MCF 10A (cell line): Measurements from ENCODE around the gene ARL3. TPM values are rescaled to one million over a fixed set of nuclear protein-coding genes. Genes with fewer than 3 reads are reported as not detected.

Experiments
- BruUV-seq: library from RNA; stranded (reverse); fragments of 400-500 nt; replicated peaks from 2 replicates; lab custom pipeline; 2021; lab: Mats Ljungman, UMichigan
- CTCF ChIA-PET: fragments of 300-600 bp; sonication (Branson Sonifier 250); formaldehyde crosslinking; extraction: SDS; loops from one replicate; lab custom pipeline; 2021; ENCODE audit warnings: antibody characterized with exemption, inconsistent platforms; lab: Yijun Ruan, JAX
- POLR2A ChIA-PET: fragments of 300-600, 350-650 bp; sonication (Branson Sonifier 250); formaldehyde crosslinking; extraction: SDS; loops from one replicate; lab custom pipeline; 2020; ENCODE audit warnings: antibody characterized with exemption, inconsistent platforms; lab: Yijun Ruan, JAX
- DNase-seq: peaks from one replicate; pipeline ENCODE4 v3.0.0-alpha.2; 2018; ENCODE audit not compliant: unreplicated experiment
- H3K27ac Mint-ChIP-seq: one replicate; pipeline ENCODE4 v1.8.0; 2022; ENCODE audit warnings: mild to moderate bottlenecking, low read depth, mixed read lengths; ENCODE audit not compliant: unreplicated experiment
- H3K27me3 Mint-ChIP-seq: one replicate; pipeline ENCODE4 v1.8.0; 2022; ENCODE audit warnings: mixed read lengths; ENCODE audit not compliant: insufficient read depth, unreplicated experiment
- H3K36me3 Mint-ChIP-seq: one replicate; pipeline ENCODE4 v1.8.0; 2022; ENCODE audit warnings: mild to moderate bottlenecking, moderate library complexity, mixed read lengths; ENCODE audit not compliant: insufficient read depth, unreplicated experiment
- H3K4me1 Mint-ChIP-seq: one replicate; pipeline ENCODE4 v1.8.0; 2022; ENCODE audit warnings: mixed read lengths; ENCODE audit not compliant: insufficient read depth, unreplicated experiment
- H3K4me3 Mint-ChIP-seq: one replicate; pipeline ENCODE4 v1.8.0; 2022; ENCODE audit warnings: mild to moderate bottlenecking, moderate library complexity, mixed read lengths; ENCODE audit not compliant: unreplicated experiment
- H3K9me3 Mint-ChIP-seq: one replicate; pipeline ENCODE4 v1.8.0; 2022; ENCODE audit warnings: mixed read lengths; ENCODE audit not compliant: unreplicated experiment
- intact Hi-C: fragments of 100-400 bp; cut with micrococcal nuclease; formaldehyde crosslinking; loops from 2 replicates; pipeline ENCODE4 v1.14.1; 2022
- total RNA-seq: library from RNA; stranded (reverse); gene quantifications from 2 replicates; pipeline ENCODE4 v1.2.3, GENCODE V29; 2022
- TF ChIP-seq, protein P1 (sequence below): fragments of 200-600 bp; IDR thresholded peaks from one replicate; pipeline ENCODE4 v1.8.0; 2022; ENCODE audit warnings: antibody characterized with exemption, mild to moderate bottlenecking; ENCODE audit not compliant: unreplicated experiment

The ARL3 gene
- total RNA-seq, 1 experiment from 2014 or later, result 6.8 TPM

DNA sequence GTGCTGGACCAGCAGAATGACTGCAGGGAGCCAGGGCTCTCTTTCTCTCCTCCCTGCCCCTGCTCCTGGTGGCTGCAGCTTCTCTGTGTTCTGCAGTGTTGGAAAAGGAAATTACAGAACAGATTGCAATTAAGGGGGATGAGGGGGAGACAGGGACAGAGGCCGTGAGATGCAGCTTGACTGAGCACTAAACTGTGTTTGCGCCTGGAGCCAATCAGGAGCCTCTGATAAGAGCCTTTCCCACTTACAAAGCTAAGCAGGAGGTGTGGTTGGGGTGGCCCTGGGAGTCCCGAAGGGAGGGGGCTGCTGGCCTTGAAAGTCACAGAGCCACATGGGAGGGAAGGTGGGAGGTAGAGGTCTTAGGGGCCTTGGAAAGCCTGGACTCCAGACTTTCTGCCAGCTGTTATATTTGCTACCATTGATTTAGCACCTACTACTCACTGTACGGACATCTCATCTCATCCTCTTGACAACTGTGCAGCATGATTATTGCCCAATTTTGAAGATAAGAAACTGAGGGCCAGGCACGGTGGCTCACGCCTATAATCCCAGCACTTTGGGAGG lies 43.2 kb downstream of the ARL3 start:
- CTCF ChIA-PET, result interaction anchor here (1.0 to 2.3 kb wide), 2 partner anchors 8 to 44 kb away, joined by 3 to 14 read pairs; no protein-coding TSS in a partner anchor

DNA sequence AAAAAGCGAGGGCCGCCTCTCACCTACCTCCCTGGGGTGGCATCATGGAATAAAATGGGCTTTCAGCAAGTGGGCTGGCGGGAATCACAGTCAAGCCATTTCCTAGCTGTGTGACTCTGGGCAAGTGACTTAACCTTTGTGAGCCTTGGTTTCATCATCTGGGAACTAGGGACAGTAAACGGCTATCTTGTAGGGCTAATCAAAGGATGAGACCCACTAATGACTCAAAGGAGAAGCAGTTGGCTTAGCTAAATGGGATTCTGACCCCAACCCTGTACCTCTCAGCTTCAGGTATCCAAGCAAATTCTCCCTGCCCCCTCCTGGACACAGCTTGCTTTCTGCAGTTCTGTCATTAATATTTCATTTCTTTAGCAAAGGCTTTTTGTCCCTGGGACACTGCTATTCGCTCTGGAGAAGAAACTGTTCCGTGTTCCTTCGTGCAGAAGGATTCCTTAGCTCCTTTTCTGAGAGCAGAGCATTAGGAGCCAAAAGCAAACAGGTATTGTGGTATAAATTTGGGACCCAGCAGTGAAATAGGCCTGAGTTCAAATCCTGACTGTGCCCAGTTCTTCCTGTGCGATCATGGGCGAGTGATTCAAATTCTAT lies 44.0 kb downstream of the ARL3 start:
- BruUV-seq, result no TSS peak
- H3K27me3 Mint-ChIP-seq, result no peaks in the 10 kb centered on the region
- CTCF ChIA-PET, result interaction anchor here (0.7 to 2.3 kb wide), 5 partner anchors 9 to 120 kb away, joined by 3 to 14 read pairs (median 3); no protein-coding TSS in a partner anchor

More for the DNA sequence above, 43.2 kb downstream of the ARL3 start:
- Mint-ChIP-seq H3K9me3 (no peaks in the 10 kb centered on the region), H3K27ac (no peak overlapping the region), H3K36me3 (no peaks in the 10 kb centered on the region), H3K27me3 (no peaks in the 10 kb centered on the region), H3K4me3 (no peak overlapping the region), H3K4me1 (peaks cover 18% of the 10 kb centered on the region)
- no TSS peak for BruUV-seq
- POLR2A ChIA-PET, result interaction anchor here (1.8 to 1.9 kb wide), 2 partner anchors 12 to 26 kb away, joined by 6 to 9 read pairs; partner anchors contain the start of gene TRIM8
- DNase-seq, result no peak
- intact Hi-C loops, result no loop called here
- TF ChIP-seq, protein P1, sequence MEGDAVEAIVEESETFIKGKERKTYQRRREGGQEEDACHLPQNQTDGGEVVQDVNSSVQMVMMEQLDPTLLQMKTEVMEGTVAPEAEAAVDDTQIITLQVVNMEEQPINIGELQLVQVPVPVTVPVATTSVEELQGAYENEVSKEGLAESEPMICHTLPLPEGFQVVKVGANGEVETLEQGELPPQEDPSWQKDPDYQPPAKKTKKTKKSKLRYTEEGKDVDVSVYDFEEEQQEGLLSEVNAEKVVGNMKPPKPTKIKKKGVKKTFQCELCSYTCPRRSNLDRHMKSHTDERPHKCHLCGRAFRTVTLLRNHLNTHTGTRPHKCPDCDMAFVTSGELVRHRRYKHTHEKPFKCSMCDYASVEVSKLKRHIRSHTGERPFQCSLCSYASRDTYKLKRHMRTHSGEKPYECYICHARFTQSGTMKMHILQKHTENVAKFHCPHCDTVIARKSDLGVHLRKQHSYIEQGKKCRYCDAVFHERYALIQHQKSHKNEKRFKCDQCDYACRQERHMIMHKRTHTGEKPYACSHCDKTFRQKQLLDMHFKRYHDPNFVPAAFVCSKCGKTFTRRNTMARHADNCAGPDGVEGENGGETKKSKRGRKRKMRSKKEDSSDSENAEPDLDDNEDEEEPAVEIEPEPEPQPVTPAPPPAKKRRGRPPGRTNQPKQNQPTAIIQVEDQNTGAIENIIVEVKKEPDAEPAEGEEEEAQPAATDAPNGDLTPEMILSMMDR, result no peak

DNA sequence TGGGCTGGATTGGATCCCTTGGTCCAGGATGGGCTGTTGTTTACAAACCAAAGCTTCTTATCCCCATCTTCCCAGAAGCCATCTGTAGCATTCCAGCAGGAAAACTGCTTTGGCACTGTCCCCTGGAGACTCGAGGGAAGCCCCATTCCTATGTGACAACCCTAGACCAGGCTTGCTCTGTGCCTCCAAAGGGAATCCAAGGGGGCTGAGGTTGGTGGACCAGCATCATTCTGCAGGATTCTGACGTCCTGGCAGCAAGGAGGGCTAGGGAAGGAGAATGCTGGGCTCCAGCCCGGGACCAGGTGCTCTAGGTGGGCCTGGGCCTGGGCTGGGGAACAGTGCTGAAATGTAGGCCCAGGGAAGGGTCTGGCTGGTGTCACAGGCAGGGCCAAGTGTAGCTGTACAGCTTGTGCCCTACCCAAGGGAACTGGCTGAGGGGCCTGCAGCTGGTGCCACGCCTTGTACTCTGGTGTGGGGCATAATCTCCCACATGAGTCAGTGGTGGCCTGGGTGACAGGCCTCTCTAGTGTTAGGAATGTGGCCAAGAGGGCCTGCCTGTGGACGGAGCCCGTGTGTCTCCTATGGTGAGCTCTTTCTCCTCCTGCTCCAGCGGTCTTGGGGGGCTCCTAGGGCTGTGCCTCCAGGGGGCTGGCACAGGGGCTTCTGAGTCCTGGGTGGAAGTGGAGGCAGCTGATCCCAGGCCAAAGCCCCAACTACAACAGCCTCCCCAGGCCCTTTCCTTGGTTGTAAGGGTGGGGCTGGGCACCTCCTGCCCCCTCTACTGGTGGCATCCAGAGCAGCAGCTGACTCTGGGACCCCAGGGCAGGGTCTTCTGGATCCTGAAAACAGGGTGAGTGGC lies 44.8 kb downstream of the ARL3 start:
- Mint-ChIP-seq H3K27ac (peak overlapping the region; percentile 63), H3K4me3 (no peak overlapping the region), H3K4me1 (peaks cover 18% of the 10 kb centered on the region), H3K36me3 (no peaks in the 10 kb centered on the region), H3K9me3 (no peaks in the 10 kb centered on the region), H3K27me3 (no peaks in the 10 kb centered on the region)
- ChIA-PET CTCF (interaction anchor here (0.7 to 2.3 kb wide), 6 partner anchors 10 to 121 kb away, joined by 3 to 14 read pairs (median 3); no protein-coding TSS in a partner anchor), POLR2A (interaction anchor here (0.7 to 1.9 kb wide), 6 partner anchors 11 to 290 kb away, joined by 3 to 9 read pairs (median 4); partner anchors contain the start of genes ARL3, SFXN2 and TRIM8)
- intact Hi-C loops, result no loop called here
- no TSS peak for BruUV-seq
- DNase-seq, result peak; percentile 57
- TF ChIP-seq, protein P1, result peak; percentile 18

More for the DNA sequence above, 44.0 kb downstream of the ARL3 start:
- Mint-ChIP-seq H3K4me1 (peaks cover 18% of the 10 kb centered on the region), H3K27ac (peak overlapping the region; percentile 63), H3K9me3 (no peaks in the 10 kb centered on the region), H3K4me3 (no peak overlapping the region), H3K36me3 (no peaks in the 10 kb centered on the region)
- intact Hi-C loops, result no loop called here
- POLR2A ChIA-PET, result interaction anchor here (1.1 to 1.9 kb wide), 3 partner anchors 11 to 44 kb away, joined by 3 to 9 read pairs (median 6); partner anchors contain the start of genes ARL3, SFXN2 and TRIM8
- TF ChIP-seq, protein P1, result no peak
- DNase-seq, result no peak
